GM21737 (cell line): ENCODE measurements around the gene KLF11.
A peak's percentile ranks its signal among the peaks of the same experiment; 100 is the strongest.

Experiments used
- ATAC-seq: cut with Tn5 transposase; IDR thresholded peaks from one replicate; pipeline ENCODE4 v1.9.1; 2021; ENCODE audit warnings: mild to moderate bottlenecking, moderate library complexity; ENCODE audit not compliant: unreplicated experiment

Gene KLF11

DNA sequence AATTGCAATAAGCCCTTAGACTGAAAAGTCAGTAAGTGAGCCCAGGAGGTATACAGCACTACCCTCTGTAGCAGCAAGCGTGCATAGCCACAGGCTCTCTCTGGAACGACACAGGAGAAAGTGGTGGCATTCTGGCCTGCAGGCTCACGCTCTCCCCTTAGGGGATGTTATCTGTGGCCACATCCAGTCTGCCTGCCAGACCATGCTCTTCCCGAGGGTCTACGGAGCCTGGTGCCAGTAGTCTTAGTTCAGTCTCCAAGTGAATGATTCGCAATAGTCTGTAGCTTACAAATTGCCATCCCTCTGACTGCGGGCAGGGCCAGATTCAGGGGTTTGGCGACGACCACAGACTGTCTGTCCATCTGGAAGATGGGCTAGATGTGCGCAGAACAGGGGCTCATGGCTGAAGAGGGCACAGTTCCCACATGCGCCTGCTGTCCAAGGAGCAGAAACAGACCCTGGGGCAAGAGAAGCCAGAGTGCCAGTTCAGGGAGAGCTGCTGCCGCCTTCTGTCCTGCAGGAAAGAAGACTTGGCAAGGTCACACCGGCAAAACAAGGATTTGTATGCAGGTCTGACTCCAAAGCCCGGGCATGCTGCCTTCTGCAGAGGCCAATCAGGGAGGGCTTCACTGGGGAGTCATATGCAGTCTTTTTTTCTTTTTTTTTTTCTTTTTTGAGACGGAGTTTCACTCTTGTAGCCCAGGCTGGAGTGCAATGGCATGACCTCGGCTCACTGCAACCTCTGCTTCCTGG lies 3.5 kb upstream of the KLF11 start:
- no peak for ATAC-seq

DNA sequence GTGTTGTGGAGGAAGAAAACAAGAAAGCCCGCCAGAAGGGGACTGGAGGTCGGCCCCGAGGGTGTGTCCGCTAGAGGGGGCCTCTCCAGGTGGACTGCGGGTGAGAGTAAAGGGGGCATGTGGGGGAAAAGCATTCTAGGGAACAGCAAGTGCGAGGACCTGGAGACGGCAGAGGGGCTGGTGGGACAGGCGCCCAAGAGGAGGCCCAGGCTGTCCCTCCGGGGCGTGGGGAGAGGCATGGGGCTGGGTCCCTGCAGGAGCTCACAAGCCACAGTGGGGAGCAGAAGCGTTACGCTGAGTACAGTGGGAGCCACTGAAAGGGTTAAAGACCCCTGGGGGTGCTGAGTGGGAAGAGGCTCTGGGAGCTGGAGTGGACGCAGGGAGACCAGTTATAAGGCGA lies 1.6 kb upstream of the KLF11 start:
- ATAC-seq, result no peak

DNA sequence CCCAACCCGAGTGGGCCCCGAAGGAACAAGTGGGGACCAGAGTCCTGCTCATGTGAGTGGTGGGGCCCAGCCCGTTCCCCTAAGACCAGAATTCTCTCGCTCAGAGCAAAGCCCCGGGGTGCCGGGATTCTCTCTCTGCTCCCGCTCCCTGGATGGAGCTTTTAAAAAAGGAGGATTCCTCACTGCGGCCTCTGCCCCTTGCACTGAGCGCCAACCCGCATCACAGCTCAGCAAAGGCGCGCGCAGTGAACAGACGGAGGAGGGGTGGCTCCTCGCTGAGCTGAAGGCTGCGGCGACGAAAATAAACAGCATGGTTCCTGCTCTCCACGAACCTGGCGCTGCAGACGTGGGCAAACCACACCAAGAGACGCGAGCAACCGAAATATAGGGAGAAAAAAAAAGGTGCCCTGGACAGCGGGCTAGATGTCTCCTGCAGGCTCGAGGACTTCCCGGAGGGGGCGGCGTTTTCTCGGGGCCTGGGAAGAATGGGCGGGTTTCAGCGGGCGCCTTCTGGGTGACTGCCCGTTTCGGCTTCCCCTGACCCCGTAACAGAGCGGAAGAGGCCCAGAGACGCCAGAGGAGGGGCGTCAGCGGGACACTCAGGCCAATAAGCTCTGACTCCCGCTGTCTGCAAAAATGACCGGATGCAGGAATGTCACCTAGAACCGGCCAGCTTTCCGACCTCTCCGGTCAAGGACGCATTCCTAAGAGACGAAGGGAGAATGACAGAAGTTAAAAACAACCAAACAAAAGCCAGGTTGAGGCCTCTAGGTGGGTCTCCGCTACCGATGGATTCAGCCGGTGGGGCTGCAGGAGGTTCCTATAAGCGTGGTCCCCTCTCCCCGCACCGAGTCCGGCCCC lies 819 bp upstream of the KLF11 start:
- no peak for ATAC-seq

DNA sequence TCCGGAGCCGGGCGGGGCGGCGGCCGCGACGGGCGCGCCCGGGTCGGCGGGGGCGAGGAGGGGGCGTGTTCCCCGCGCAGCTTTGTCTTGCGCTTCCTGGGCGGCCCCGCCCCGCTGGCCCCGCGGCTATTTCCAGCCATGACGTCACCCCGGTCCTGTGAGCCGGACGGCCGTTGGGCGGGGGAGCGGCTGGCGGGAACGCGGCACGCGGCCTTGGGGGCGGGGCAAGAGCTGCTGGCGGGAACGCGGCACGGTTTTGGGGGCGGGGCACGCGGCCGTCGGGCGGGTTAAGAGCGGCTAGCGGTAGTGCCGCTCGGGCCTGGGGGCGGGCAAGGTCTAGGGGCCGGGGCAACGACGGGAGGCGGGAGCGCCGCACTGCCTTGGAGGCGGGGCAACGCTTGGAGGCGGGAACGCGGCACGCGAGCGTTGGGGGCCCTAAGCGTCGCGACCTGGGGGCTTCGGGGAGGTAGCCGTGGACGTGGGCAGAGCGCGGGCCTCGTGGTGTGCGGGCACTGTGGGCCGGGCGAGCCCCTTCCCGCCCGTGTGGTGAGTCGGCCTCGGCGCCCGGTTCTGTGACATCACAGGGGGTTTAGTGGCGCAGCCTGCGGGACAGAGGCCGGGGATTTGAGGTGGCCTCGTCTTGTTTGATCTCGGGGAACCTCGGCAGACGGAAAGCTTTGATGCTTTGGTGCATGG lies 704 bp downstream of the KLF11 start:
- ATAC-seq, result peak; percentile 41

DNA sequence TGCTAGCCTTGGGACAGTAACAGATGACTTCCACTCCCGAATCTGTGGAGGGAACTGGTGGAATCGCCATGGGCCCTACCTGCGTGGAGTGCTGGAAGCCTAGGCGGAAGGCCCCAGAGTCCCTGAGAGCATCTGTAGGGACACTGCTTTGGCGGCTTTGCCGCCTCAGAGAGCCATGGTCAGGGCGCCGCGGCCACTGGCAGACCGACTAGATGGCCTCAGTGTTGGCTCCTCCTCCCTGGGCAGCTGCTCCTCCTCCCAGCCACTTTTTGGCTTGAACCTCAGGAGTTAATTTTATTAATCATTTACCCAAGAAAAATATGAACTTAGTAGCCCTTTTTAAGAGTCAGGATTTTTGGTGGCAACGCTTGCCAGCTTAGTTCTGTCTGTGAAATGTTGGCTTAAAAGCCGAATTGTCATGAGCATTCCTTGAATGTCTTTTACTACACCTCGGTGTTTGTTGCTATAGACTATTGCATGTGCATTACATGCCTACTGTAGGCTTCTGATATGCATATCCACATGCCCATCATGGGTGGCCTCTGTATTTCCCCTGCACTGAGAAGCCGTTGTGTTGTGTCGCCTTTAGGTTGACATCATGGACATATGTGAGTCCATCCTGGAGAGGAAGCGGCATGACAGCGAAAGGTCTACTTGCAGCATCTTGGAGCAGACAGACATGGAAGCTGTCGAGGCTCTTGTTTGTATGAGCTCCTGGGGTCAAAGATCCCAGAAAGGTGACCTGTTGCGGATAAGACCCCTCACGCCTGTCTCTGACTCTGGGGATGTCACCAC lies 2.4 kb downstream of the KLF11 start:
- ATAC-seq, result no peak

DNA sequence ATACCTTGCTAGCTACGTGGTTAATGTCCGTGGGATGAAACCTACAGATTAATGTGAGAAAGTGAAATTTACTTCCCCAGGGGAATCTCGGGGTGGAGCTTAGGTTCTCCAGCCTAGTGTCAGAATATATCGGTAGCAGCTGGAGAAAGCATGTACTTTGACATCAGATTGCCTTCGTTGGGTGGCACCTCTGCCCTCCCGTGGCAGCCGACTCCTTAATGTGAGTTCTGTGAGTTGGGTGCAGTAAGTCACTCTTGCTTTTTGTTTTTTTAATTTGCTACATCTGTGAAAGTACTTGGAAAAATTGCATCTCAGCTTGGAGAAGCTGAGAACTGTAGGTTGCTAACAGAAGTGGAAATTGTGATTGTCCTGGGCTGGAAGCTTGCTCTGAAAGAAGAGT lies 3.6 kb downstream of the KLF11 start:
- no peak for ATAC-seq

DNA sequence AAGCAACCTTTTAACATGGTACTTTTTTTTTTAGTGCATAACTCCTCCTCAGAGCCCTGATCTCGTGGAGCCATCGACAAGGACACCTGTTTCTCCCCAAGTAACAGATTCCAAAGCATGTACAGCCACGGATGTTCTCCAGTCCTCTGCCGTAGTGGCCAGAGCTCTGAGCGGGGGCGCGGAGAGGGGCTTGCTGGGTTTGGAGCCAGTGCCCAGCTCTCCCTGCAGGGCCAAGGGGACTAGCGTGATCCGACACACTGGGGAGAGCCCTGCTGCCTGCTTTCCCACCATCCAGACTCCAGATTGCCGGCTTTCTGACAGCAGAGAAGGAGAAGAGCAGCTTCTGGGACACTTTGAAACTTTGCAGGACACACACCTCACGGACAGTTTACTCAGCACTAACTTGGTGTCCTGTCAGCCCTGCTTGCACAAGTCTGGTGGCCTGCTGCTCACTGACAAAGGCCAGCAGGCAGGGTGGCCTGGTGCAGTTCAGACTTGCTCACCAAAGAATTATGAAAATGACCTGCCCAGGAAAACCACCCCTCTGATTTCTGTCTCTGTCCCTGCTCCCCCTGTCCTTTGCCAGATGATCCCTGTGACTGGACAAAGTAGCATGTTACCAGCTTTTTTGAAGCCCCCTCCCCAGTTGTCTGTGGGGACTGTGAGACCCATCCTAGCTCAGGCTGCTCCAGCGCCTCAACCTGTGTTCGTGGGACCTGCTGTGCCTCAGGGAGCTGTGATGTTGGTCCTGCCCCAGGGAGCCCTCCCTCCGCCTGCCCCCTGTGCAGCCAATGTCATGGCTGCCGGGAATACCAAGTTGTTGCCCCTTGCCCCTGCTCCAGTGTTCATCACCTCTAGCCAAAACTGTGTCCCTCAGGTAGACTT lies 4.5 kb downstream of the KLF11 start:
- ATAC-seq, result no peak

DNA sequence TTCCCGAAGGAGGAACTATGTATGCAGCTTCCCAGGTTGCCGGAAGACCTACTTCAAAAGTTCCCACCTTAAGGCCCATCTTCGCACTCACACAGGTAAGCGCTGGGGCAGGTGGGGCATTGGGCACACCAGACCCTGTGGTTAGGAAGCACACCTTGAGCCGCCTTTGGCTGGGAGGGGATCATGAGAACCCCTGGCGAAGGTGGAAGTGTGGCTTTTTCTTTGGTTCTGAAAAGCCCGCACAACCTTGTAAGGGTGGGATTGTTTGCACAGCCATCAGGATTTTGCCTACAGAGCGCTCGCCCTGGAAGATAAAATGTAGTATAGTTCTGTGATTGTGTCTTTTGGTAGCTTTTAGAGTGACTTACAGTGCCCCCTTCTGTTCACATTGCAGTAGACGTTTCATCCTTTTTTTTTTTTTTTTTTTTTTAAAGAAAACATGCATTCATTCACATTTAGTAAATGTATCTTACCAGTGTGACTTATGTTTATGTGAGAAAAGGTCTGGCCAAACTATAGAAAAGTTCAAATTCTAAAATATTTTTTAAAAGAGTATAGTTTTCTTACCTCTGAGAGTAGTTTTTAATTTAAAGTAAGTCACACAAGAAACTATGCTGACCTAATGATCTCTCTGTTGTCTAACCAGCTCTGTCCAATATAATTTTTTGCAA lies 5.3 kb downstream of the KLF11 start:
- no peak for ATAC-seq

DNA sequence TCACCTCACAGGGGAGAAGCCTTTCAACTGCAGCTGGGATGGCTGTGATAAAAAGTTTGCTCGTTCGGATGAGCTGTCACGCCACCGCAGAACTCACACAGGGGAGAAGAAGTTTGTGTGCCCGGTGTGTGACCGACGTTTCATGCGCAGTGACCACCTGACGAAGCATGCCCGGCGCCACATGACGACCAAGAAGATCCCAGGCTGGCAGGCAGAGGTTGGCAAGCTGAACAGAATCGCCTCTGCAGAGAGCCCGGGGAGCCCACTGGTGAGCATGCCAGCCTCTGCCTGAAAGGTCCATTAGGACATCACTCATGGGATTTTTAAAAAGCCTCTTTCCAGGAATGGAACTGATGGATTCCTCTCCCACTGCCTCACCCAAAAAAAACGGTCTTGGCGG lies 8.9 kb downstream of the KLF11 start:
- ATAC-seq, result no peak

DNA sequence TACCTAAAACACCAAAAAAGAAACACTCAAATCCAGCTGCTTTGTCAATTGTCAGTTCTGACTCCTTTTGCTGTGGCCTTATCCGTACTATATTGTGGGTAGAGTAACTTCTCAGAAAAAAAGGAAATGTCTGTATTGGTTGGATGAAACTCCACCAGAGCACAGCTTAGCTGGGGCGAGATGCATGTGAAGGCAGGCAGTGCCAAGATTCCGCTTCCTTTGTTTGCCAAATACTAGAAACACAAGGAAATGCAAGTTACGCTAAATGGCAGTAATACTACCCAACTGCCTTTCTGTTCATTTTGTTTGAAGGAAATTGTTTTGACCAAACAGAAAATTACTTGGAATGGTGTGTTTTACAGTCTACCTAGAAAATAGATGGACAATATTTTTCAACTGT lies 10.0 kb downstream of the KLF11 start:
- no peak for ATAC-seq

DNA sequence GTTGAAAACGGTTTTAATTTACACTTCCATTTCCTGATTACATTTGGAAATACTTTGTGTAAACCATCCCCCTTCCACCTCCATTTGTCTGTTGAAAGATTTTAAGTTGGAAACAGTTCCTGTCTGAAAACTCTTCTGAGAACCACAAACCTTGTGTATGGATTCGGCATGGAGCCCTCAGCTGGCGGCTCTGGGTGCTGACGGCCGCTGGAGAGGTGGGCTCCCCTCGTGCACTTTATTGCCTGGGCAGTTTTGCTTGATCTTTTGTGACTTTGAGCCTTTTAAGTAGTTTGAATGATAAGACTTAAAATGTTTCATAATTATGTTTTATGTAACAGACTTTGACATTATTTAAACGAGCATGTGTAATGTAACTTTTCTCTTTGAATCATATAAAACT lies 11.1 kb downstream of the KLF11 start:
- ATAC-seq, result no peak

DNA sequence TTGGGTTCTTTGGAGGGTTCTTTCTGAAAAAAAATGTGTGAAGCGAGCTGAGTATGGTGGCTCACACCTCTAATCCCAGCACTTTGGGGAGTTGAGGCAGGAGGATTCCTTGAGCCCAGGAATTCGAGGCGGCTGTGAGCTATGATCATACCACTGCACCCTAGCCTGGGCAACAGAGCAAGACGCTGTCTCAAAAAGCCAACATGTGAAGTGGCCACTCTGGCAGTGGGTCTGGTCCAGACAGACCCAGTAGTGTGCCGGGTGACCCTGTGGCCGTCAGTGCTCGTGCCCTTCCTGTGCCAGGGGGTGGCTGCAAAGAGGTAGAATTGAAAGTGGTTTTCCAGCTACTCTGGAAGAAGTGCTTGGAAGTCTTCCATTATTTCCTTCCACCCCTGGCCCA lies 11.6 kb downstream of the KLF11 start:
- ATAC-seq, result no peak

DNA sequence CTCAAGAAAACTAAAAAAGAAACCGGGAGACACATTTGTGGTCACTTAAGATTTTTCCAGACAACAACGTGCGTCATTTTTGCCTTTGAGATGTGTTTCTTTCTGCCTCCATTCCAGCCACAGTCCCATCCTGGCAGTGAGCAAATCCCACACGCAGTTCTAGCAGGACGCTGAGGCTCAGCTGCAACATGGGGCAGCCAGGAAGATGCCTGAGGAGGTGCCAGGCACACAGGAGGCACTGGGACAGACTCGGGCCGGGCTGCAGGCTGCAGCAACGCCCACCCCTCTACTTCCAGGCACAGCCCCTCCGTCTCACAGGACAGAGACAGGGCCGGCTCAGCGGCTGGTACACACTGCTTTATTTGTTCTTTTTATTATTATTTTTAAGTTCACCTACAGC lies 13.1 kb downstream of the KLF11 start:
- no peak for ATAC-seq

DNA sequence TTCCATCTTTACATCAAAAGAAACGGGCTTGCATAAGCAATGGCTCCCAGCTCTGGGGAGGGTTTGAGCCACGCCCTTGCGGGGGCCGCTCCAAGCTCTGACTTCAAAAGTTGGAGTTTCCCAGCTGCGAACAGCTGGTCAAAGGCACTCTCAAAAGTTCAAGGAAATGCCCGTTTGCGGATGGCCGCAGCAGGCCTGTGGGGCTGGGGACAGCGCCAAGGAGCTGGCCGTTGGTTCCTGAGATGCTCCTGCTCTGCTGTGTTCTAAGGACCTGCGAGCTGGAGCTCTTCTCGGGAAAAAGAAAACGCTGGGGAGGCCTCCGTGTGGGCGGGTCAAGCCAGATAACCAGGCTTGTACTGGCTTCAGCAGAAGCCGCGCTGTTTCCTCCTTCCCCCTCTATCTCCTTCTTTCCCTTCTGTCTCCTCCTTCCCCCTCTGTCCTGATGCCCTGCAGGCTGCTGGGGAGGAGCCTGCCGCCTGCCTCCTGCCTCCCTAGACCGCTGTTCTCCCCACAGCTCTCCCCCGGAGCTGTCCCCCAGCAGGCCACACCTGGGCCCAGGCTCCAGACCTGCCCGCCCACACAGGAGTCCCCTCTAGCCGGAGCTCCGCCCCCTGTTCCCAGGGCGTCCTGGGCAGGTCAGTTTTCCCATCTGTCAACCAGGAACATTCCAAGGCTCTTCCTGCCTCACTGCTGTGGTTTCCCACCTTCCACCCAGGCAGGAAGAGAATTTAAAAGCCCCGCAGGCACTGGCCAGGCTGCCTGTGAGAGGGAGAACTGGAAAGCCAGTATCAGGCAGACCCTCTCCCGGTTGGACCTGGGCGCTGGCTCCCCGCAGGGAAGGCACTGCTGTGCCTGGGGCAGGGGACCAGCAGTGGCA lies 14.1 kb downstream of the KLF11 start:
- no peak for ATAC-seq

DNA sequence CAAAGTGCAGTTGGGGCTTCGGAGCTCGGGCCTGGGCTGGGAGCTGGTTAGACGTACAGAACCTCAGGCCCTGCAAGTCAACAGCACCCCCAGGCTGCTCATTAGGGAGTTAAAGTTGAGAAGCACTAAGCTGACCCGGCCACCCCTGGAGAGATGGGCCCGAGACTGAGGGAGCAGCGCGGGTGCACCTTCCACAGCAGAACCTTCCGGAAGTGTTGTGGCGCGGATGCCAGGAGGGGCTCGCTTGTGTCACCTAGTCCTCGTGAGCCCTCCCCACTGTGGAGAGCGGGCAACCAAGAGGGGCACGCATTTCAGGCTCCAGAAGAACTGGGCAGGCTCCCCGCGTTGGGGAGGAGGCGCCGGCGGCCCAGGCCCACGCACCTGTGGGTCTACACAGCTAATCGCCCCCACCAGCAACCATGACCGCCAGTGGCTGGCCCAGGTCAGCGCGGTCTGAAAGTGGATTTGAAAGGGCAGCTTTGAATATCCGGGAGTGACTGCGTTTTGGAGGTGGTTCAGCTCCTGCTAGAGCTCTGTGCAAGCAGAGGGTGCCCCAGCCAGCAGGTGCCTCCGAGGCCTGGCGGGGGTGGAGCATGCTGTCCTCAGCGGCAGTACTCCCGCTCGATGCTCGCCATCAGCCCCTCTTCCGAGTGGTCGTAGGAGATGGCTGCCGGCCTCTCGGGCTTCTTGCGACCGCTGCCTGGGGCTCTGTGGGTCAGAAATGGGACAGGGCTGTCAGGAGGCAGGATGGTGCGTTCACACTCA lies 15.1 kb downstream of the KLF11 start:
- ATAC-seq, result no peak

DNA sequence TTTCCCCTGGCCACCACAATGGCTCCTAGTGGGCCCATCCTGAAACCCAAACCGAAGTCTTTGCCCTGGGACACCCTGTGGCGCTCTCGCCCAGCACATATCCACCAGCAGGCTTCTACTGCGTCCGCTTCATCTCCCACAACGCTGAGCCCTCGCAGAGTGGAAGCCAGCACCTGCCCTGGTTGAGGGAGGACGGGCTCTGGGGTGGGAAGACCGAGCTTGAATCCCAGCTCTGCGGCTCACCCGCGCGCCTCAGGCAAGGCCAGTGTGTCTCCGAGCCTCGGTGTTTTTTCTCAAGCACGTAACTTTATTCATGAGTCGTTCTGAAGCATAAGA lies 15.6 kb downstream of the KLF11 start:
- no peak for ATAC-seq

DNA sequence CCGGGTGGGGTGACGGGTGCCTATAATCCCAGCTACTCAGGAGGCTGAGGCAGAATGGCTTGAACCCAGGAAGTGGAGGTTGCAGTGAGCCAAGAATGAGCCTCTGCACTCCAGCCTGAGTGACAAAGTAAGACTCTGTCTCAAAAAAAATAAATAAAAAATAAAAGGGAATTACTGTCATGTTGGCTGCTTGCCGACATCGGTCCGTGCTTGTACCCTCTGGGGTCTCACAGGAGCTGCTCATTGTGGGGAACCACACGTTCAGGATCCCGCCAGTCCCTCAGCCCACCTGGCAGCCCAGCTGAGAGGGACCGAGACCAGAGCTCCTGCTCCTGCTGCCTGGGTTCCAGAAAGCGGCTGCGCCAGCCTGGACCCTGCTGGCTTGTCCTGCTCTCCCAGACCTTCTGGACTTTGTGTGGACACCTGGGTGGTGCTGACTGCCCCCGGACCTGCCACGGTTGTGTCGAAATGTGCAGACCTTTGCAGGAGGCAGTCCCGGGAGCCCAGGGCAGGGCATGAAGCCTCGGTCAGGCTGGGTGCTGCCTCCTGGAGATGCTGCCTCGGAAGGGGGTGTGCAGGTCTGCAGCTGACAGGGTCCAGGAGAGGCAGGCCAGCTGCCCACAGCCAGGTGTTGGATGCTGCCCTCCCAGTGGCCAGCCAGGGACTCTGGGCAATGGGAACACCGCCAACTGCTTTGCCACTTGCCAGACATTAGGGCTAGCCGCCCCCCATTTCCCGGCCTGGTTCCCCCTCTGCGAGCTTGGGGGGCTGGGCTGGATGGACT lies 16.4 kb downstream of the KLF11 start:
- ATAC-seq, result no peak
